NCI-H1105 (cell line): ENCODE measurements around the gene FPGT.
"Not testable (repeated sequence)": the region's sequence is repeated elsewhere in the genome, so short reads cannot be mapped to it uniquely, and the experiment has no call there.

ENCODE experiments used
- DNase-seq: peaks from one replicate; lab custom pipeline; 2025; lab: John Stamatoyannopoulos, UW

FPGT gene

GRCh38 chr1:74197657-74198552 is at the start of gene FPGT, which contains the start of gene LRRIQ3:
TSS of gene FPGT (plus strand) at chr1:74198242. CDS start at chr1:74198279, 37 bp downstream.
TSS of gene LRRIQ3 (minus strand) at chr1:74198176. CDS start at chr1:74183684, 14,492 bp downstream.
- DNase-seq = peak; percentile 97

- DNase-seq = no peak
Observed at GRCh38 chr1:74160046-74160445, 38.0 kb upstream of the FPGT start.

GRCh38 chr1:74161497-74161896 is 36.5 kb upstream of the FPGT start:
- no peak for DNase-seq

- no peak for DNase-seq
Observed at GRCh38 chr1:74162333-74162732, 35.7 kb upstream of the FPGT start.

GRCh38 chr1:74174423-74174822 is 23.6 kb upstream of the FPGT start:
- DNase-seq = not testable (repeated sequence)

- no peak for DNase-seq
Observed at GRCh38 chr1:74180490-74180889, 17.6 kb upstream of the FPGT start.

GRCh38 chr1:74193908-74194307 is 4.1 kb upstream of the FPGT start:
- no peak for DNase-seq

GRCh38 chr1:74195339-74195738 is 2.7 kb upstream of the FPGT start:
- no peak for DNase-seq

GRCh38 chr1:74197255-74197654 is 787 bp upstream of the FPGT start:
- no peak for DNase-seq

- no peak for DNase-seq
Observed at GRCh38 chr1:74199504-74199903, 1.5 kb downstream of the FPGT start.

- DNase-seq = no peak
Observed at GRCh38 chr1:74205266-74205665, 7.2 kb downstream of the FPGT start.

GRCh38 chr1:74215229-74215628 is 17.2 kb downstream of the FPGT start:
- DNase-seq = no peak

GRCh38 chr1:74222701-74223100 is 24.7 kb downstream of the FPGT start:
- no peak for DNase-seq

GRCh38 chr1:74223453-74223852 is 25.4 kb downstream of the FPGT start:
- DNase-seq = no peak

- no peak for DNase-seq
Observed at GRCh38 chr1:74235153-74235552, 37.1 kb downstream of the FPGT start, which contains the start of gene TNNI3K. TSS of gene TNNI3K (plus strand) at chr1:74235387. CDS start at chr1:74235452, 65 bp downstream.

- DNase-seq = no peak
Observed at GRCh38 chr1:74236440-74236839, 38.4 kb downstream of the FPGT start.

GRCh38 chr1:74237035-74237434 is 39.0 kb downstream of the FPGT start:
- no peak for DNase-seq

GRCh38 chr1:74237787-74238186 is 39.7 kb downstream of the FPGT start:
- DNase-seq = no peak

GRCh38 chr1:74245168-74245772 is 47.2 kb downstream of the FPGT start:
- DNase-seq = no peak

- no peak for DNase-seq
Observed at GRCh38 chr1:74246315-74246714, 48.3 kb downstream of the FPGT start.

GRCh38 chr1:74247881-74248528 is 50.0 kb downstream of the FPGT start:
- no peak for DNase-seq

- not testable (repeated sequence) for DNase-seq
Observed at GRCh38 chr1:74253243-74253824, 55.3 kb downstream of the FPGT start.
